ENCODE results near the gene VCAM1.

VCAM1 gene

GRCh38 chr1:100724281-100724680, 4.7 kb downstream of the VCAM1 start:
- Histone ChIP-seq H3K27ac (no peak overlapping the region), H3K27me3 (no peaks in the 10 kb centered on the region), H3K4me1 (peaks cover 0 to 15% (median 0%) of the 10 kb centered on the region in 4 donors), H3K9me3 (no peaks in the 10 kb centered on the region), H3K36me3 (no peaks in the 10 kb centered on the region), H3K4me3 (no peak overlapping the region)
- DNase-seq, result no peak
- TF ChIP-seq, protein P1, sequence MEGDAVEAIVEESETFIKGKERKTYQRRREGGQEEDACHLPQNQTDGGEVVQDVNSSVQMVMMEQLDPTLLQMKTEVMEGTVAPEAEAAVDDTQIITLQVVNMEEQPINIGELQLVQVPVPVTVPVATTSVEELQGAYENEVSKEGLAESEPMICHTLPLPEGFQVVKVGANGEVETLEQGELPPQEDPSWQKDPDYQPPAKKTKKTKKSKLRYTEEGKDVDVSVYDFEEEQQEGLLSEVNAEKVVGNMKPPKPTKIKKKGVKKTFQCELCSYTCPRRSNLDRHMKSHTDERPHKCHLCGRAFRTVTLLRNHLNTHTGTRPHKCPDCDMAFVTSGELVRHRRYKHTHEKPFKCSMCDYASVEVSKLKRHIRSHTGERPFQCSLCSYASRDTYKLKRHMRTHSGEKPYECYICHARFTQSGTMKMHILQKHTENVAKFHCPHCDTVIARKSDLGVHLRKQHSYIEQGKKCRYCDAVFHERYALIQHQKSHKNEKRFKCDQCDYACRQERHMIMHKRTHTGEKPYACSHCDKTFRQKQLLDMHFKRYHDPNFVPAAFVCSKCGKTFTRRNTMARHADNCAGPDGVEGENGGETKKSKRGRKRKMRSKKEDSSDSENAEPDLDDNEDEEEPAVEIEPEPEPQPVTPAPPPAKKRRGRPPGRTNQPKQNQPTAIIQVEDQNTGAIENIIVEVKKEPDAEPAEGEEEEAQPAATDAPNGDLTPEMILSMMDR (IDR thresholded peaks at IDR 0.05), result no peak
- intact Hi-C loops (cut with DNase I; ENCODE audit: low total_unique reads), result no loop called here

DNA sequence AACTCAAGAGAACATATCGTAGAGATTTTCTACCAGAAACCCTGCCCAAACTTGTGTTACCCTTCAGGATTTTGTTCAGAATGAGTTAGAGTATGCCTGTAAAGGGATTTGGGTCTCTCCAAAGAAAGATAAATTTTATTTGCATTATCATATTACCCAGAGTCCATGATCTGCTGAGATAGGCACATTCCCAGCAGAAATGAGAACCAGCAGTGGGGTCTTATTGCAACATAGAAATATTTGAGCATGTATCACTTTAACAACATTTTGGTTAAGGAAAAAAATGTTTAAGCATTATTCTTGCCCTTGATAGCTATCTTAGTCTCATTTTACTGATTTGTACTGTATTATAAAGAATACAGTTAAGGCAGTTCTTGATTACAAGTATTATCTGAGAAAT, 10.6 kb downstream of the VCAM1 start:
- intact Hi-C loops (cut with DNase I; ENCODE audit: low total_unique reads), result no loop called here
- H3K4me1 ChIP-seq, result peaks cover 0 to 3% (median 0%) of the 10 kb centered on the region in 4 donors
- DNase-seq, result no peak
- no peaks in the 10 kb centered on the region for H3K9me3 ChIP-seq
- H3K4me3 ChIP-seq, result no peak overlapping the region
- H3K27me3 ChIP-seq, result no peaks in the 10 kb centered on the region
- H3K27ac ChIP-seq, result no peak overlapping the region
- H3K36me3 ChIP-seq, result no peaks in the 10 kb centered on the region
- TF ChIP-seq, protein P1 (IDR thresholded peaks at IDR 0.05), result no peak

- intact Hi-C loops (cut with DNase I; ENCODE audit: low total_unique reads), result no loop called here
- Histone ChIP-seq H3K27ac (no peak overlapping the region), H3K4me1 (peaks cover 0 to 11% (median 0%) of the 10 kb centered on the region in 4 donors), H3K27me3 (no peaks in the 10 kb centered on the region), H3K9me3 (no peaks in the 10 kb centered on the region), H3K36me3 (no peaks in the 10 kb centered on the region), H3K4me3 (no peak overlapping the region)
- TF ChIP-seq, protein P1 (IDR thresholded peaks at IDR 0.05), result no peak
- DNase-seq, result no peak
These were observed 11.8 kb downstream of the VCAM1 start for GRCh38 chr1:100731309-100731708.

GRCh38 chr1:100731758-100732157, 12.2 kb downstream of the VCAM1 start:
- Histone ChIP-seq H3K27me3 (no peaks in the 10 kb centered on the region), H3K36me3 (no peaks in the 10 kb centered on the region), H3K4me1 (peaks cover 0 to 16% (median 2%) of the 10 kb centered on the region in 4 donors), H3K9me3 (no peaks in the 10 kb centered on the region), H3K27ac (no peak overlapping the region), H3K4me3 (no peak overlapping the region)
- no peak for DNase-seq
- TF ChIP-seq, protein P1 (IDR thresholded peaks at IDR 0.05), result no peak
- intact Hi-C loops (cut with DNase I; ENCODE audit: low total_unique reads), result no loop called here

DNA sequence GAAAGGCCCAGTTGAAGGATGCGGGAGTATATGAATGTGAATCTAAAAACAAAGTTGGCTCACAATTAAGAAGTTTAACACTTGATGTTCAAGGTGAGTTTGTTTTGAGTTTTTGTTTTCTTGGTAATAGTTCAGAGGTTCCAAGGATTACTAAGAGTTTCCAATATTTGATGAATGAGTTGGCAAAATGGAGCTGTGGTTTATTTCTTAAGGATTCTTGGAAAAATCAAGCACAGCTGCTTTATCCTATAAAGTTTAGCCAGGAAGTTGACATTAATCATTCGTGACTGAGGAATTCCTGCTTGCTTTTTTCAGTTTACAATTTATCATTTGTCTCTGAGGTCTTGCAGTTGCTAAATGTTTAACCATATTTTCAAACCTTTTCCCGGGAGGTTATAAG, 15.1 kb downstream of the VCAM1 start:
- TF ChIP-seq, protein P1 (IDR thresholded peaks at IDR 0.05), result no peak
- no peaks in the 10 kb centered on the region for H3K36me3 ChIP-seq
- no peaks in the 10 kb centered on the region for H3K27me3 ChIP-seq
- DNase-seq, result no peak
- H3K4me1 ChIP-seq, result peaks cover 0 to 23% (median 3%) of the 10 kb centered on the region in 4 donors
- intact Hi-C loops (cut with DNase I; ENCODE audit: low total_unique reads), result no loop called here
- no peak overlapping the region for H3K4me3 ChIP-seq
- no peak overlapping the region for H3K27ac ChIP-seq
- H3K9me3 ChIP-seq, result no peaks in the 10 kb centered on the region

GRCh38 chr1:100735244-100735643, 15.7 kb downstream of the VCAM1 start:
- no peak for DNase-seq
- Histone ChIP-seq H3K36me3 (no peaks in the 10 kb centered on the region), H3K4me3 (no peak overlapping the region), H3K27ac (no peak overlapping the region), H3K4me1 (peaks cover 0 to 23% (median 3%) of the 10 kb centered on the region in 4 donors), H3K27me3 (no peaks in the 10 kb centered on the region), H3K9me3 (no peaks in the 10 kb centered on the region)
- TF ChIP-seq, protein P1 (IDR thresholded peaks at IDR 0.05), result no peak
- intact Hi-C loops (cut with DNase I; ENCODE audit: low total_unique reads), result no loop called here

Measured in tibial artery (tissue), 4 donors.